ENCODE results near the gene NTN4.

DNA sequence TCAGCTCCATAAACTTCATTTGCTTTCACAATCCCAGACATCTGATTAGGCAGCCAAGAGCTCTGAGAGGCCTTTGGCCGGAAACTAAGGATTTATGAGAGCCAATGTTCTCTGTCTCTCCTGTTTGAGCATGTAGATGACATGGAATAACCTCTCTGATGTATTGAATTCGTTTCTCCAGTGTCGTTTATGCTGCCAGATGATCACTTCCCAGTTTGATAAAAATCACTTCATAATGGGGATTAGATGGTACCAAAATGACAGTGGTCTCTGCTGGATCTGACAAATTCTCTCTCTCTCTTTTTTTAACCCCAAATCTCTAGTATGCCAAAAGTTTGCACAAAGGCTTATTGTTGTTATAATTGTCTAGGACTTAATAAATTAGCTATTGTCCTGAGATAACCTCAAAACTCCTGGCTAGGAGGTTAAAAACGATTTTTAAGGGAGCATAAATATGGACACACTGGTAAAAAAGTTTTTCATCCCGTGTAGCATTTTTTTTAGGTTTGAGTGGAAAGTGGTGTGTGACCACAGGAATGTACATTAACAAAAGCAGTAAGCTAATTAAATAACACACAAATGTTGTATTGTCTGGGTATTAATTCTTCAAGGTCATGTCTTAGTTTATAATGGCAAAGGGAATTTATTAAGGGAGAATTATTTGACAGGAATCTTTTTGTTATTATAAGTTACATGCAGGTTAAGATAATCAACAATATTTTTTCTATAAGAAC, 156.7 kb downstream of the NTN4 start:
- no peak for TF ChIP-seq EZH2 (IDR thresholded peaks at IDR 0.05; ENCODE audit: borderline replicate concordance, low read length)
- TF ChIP-seq, protein P1, sequence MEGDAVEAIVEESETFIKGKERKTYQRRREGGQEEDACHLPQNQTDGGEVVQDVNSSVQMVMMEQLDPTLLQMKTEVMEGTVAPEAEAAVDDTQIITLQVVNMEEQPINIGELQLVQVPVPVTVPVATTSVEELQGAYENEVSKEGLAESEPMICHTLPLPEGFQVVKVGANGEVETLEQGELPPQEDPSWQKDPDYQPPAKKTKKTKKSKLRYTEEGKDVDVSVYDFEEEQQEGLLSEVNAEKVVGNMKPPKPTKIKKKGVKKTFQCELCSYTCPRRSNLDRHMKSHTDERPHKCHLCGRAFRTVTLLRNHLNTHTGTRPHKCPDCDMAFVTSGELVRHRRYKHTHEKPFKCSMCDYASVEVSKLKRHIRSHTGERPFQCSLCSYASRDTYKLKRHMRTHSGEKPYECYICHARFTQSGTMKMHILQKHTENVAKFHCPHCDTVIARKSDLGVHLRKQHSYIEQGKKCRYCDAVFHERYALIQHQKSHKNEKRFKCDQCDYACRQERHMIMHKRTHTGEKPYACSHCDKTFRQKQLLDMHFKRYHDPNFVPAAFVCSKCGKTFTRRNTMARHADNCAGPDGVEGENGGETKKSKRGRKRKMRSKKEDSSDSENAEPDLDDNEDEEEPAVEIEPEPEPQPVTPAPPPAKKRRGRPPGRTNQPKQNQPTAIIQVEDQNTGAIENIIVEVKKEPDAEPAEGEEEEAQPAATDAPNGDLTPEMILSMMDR (IDR thresholded peaks at IDR 0.05; ENCODE audit: low read length) = no peak

All from OCI-LY1 (cell line).